HG03354 (cell line): Measurements from ENCODE around the gene MCUB.
A peak's percentile ranks its signal among the peaks of the same experiment; 100 is the strongest.

Experiments
- ATAC-seq: cut with Tn5 transposase; IDR thresholded peaks from one replicate; pipeline ENCODE4 v1.9.1; 2021; ENCODE audit warnings: mild to moderate bottlenecking; ENCODE audit not compliant: unreplicated experiment, poor library complexity, severe bottlenecking

Gene MCUB

DNA sequence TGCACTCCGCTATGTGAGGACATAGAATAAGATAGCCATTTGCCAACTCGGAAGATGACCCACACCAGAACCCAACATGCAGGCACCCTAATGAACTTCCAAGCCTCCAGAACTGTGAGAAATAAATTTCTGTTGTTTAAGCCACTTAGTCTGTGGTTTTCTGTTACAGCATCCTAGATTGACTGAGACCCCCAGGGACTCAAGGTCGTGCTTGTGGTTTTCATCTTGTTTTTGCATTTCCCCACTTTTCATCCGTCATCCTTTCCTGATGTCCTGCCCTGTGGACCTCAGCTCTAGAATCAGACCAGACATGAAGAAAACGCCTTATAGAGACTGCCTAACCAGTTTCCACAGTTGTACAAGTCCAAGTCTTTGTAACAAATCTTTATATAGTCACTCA lies 54.4 kb downstream of the MCUB start:
- no peak for ATAC-seq

DNA sequence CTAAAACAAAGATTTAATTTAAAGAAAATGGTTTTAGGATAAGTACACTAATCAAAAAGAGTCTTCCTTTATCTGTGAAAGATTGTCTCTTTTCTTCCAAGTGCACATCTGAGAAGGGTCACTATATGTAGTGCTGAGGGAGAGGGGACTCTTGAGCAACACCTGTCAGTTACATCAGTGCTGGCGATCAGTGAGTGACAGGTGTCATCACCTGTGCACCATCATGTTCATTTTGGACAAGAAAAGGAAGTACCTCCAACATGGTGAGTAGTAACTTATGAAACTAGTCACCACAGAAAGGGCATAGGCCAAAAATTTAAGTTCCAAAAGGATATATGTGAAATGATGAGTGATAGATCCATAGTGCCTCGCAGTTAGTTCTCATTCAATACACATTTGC lies 55.7 kb downstream of the MCUB start:
- no peak for ATAC-seq

DNA sequence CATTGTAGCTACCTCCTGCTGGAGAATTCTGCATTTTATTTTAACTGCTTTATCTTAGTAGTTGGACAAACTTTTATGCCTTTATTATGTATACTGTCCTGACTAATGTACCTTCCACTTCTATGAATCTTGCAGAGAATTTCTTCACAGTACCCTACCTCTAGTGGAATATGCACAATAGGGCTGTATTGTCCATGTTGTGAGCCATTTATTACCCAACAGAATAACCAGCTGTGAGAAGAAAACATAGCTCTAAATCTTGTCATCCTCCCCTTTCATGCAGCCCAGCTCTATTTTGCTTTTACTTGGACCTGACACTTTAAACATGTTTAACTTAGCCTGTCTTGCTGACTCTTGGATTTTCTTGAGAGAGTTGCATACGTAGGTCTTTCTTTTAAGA lies 56.2 kb downstream of the MCUB start:
- ATAC-seq: no peak

DNA sequence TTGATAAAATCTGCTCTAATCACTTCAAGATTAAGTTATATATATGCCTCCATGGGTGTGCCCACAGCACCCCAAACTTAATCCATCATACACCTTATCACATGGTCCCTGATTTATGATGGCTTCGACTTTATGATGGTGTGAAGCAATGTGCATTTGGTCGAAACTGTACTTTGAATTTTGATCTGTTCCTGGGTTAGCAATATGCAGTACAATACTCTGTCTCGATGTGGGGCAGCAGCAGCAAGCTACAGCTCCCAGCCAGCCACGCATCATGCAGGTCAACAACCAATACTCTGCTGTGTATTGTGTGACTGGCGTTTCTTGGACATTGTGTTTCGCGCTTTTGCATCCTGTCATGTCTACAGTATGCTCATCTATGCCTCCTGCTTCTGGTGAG lies 62.6 kb downstream of the MCUB start:
- ATAC-seq: no peak

DNA sequence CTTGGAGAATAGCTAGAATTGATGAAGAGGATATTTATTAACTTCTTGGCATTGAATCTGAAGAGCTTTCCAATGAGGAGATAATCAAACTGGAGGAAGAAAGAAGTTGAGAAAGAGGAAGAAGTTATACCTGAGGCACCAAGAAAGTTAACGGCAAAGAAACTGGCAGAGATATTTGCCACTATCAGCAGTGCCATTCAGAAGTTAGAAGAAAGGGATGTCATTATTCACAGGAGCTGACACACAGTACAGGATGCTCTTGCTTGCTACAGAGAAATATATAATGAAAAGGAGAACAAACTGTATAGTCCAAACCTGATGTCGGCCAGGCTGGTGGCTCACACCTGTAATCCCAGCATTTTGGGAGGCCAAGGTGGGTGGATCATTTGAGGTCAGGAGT lies 64.5 kb downstream of the MCUB start:
- ATAC-seq: no peak

DNA sequence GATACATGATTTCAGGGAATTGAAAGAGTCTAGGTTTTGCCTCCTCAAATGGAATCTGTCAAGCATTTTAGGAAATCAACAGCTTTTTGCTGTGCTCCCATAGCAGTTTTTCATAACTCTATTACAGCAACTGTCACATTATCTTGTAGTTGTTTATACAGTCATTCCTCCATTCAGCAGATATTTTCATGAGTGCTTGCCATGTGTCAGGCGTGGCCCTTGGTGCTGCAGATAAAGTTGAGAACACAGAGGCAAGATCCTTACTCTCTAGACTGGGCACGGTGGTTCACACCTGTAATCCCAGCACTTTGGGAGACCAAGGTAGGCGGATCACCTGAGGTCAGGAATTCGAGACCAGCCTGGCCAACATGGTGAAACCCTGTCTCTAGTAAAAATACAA lies 67.3 kb downstream of the MCUB start:
- no peak for ATAC-seq

DNA sequence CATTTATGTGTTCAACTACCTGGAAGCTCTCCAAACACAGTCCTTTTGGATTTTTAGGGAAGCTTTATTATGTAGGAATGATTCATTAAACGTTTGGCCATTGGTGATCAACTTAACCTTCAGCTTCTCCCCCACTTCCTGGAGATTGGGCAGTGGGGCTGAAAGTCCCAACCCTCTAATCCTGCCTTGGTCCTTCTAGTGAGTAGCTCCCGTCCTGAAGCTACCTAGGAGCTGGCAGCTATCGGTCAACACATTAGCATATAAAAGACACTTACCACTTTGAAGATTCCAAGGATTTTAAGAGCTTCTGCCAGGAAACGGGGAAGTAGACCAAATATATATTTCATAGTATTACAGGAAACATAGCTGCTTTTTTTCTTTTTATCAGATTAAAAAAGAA lies 69.7 kb downstream of the MCUB start:
- no peak for ATAC-seq

DNA sequence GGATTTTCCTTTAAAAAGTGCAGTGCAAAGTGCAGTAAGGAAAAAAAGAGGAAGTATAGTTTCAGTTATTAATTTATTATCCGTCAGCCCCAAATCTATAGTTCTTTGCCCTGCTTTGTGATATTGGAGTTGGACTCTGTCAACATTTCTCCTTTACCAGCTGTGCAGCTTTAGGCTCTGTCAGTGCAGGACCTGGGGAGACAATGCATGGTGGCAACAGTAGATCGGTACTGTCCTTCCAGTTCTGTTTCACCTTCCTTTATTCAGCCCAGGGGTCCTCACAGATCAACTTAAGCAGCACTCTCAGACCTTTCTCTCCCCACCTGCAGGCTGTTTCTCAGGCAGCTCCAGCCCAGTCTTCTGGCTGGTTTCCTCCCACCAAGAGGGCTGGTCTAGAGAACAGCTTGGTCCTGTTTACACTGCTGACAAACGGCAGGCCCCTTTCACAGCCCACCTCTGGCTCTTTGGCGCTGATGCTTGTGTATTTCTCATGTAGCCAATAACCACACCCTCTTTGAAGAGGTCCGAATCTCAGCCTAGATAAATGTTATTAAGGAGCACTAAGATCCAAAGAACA lies 71.6 kb downstream of the MCUB start:
- ATAC-seq: peak; percentile 54

DNA sequence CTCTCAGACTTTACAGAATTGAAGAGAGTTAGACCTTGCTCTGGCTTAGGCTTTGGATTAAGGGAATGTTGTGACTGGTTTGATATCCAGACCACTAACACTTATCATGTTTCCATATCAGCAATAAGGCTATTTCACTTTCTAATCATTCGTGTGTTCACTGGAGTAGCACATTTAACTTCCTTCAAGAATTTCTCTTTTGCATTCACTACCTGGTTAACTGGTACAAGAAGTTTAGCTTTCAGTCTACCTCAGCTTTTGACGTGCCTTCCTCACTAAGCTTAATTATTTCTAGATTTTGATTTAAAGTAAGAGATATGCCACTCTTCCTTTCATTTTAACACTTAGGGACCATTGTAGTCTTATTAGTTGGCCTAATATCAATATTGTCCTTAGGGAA lies 80.6 kb downstream of the MCUB start:
- no peak for ATAC-seq

DNA sequence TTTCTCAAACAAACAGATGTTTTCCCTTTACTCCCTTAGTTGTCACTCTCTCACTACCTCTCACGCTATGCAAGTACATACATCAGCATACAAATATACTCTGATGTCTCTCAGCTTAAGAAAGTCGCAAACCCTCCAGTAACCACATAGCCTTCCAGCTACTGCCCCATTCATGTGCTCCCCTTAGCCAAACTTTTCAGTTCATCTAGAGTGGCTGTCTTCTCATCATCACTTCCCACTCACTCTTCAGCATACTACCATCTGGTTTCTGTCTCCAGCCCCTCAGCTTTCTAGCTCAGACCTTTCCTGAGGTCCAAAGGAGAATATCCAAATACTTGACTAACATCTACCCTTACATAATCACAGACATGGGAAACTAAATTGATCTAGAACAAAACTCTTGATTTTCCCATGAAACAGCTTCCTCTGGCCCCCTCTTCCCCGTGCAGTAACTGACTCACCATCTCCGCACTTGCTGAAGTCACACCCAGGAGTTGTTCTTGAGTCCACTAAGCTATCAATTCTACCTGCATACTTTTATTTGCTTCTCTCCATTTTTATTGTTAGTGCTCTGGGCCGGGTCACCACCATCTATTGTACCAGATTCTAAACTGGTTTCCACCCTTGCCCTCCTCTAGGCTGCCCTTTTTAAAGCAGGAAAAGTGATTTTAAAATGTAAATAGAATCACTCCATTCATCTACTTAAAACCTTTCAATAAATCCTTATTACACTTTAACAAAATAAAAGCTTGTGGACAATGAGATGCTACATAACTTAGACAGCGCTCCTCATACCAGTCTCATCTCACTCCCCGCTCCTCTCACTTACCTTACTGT lies 86.0 kb downstream of the MCUB start:
- ATAC-seq: no peak

DNA sequence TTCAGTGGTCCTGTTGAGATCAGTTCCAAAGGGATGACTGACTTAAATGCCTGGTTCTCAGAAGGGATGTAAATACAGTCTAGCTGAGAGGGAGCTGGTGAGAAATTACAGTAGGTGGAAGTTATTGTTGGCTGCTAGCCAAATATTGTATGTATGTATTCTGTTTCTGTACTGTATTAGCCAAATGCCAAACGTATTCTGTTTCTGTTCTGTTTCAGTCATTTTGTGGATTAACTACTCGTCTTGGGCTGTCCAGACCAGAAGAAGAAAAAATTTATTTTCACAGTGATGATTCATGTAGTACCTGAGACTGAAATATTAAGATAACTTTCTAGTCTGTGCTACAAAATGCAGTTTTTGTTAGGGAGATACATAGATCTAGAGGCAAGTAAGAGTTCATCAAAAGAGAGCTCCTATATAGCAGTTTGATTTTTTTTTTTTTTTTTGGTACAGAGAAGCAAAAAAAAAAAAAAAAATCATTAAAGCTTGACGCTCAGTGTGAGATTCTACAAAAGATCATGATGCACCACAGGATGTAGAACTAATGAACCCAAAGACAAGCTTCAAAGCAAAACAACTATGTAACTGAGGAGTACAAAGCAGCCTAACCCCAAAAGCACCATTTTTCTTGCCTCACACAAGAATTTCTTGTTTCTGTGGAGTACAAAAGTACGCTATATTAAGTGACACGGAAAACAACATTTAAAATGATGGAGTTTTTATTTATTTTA lies 88.4 kb downstream of the MCUB start:
- ATAC-seq: peak; percentile 51

DNA sequence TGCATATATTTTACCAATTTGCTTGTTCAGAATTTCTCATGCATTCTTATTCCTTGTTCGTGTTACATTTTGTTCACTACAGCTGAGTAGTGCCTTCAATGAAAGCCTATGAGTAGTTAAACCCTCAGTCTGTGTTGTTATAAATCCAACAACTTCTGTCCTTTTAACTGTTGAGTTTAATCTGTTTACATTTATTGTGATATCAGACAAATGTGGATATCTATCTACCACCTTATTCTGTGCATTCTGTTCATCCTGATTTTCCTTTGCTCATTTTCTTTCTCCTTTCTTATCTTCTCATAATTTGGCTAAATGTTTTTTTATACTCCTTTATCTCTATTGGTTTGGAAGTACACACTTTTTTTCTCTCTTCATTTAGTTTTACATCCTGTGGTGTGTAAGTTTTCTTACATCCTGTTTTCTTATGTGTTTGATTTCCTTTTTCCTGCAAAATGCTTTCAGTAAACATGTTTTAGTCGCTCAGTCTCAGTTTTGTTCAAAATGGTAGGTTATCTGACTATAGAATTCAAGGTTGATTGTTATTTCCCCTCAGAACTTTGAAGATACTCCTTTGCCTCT lies 89.0 kb downstream of the MCUB start:
- ATAC-seq: no peak

DNA sequence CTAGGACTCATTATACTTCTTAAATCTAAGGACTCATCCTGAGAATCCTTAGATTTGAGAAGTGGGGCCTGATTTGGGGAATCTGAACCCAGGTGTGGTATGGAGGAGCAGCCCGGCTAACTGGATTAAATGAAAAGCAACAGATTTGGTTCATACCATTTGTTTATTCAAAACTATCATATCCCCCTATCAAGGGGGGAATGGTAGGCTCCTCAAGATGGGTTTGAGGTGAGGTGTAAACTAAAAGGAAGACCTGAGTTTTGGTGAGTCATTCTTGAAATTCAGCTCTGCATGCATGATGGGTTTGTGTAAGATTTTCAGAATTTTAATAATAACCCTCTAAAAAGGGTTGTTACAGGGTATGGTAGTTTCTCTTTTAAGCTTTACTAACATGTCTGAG lies 89.8 kb downstream of the MCUB start:
- peak; percentile 93 for ATAC-seq

DNA sequence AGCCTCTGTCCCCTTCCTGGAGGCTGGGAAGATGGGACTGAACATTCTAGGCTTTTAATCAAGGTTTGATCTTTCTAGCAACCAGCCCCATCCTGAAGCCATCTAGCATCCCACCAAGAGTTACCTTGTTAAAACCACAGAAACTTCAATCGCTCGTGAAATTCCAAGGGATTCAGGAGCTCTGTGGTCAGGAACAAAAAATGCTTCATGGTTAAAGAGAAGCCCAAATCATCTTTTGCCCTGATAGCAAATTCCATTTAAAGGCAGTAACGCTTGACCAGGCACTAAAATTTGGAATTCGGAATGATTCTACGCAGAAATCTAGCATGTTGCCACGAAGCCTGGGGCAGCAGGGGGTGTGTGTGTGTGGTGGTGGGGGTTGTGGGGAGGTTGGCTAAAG lies 95.3 kb downstream of the MCUB start:
- no peak for ATAC-seq

DNA sequence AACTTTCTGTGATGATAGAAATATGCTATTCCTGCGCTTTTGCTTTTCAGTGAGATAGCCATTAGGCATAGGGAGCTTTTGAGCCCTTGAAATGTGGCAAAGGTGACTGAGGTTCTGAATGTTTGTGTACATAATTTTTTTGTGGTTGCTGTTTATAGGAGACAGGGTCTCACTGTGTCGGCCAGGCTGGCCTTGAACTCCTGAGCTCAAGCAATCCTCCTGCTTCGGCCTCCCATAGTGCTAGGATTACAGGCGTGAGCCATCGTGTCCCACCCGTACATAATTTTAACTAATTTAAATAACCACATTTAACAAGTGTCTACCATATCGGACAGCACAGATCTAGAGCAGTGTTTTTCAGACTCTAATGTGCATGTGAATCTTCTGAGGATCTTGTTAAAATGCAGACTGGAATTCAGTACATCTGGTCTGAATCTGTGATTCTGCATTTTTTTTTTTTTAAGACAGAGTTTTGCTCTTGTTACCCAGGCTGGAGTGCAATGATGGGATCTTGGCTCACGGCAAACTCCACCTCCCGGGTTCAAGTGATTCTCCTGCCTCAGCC lies 97.9 kb downstream of the MCUB start:
- ATAC-seq: no peak

DNA sequence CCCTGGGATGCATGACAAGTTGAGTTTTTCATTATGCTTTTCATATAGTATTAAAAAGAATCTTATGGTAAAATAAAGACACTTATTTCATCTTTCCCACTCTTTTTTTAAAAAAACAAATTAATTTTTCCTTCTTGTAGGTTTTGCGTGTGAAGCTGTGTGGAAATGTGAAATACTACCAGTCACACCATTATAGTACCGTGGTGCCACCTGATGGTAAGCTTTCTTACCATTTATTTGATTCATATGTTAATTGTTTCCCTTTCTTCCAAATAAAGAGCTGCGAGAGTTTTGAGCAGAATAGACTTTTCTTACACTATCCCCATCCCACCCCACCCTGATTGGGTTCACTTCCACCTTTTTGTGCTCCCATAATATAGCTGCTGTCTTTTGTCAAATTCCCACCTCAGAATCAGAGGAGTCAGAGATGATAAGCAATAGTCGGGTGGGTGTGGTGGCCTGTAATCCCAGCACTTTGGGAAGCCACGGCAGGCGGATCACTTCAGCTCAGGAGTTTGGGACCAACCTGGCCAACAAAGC lies 98.9 kb downstream of the MCUB start:
- no peak for ATAC-seq

DNA sequence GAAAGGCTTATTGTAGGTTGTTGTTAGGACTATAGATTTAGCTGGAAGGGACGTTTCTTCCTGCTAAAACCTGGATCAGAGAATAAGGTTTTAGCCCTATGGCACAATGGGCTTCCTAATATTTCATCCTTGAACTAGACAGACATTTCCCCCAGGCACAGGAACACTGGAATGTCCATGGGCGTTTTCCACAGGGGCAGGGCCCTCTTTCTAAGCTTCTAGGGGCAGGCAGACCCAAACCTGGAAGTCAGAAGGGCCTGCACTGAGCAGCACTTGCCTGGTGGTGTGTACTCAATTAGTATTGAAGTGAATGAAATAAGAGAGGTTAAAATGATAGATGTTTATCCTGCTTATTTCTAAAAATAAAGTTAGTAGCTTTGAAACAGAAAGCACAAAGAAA lies 102.1 kb downstream of the MCUB start:
- no peak for ATAC-seq

DNA sequence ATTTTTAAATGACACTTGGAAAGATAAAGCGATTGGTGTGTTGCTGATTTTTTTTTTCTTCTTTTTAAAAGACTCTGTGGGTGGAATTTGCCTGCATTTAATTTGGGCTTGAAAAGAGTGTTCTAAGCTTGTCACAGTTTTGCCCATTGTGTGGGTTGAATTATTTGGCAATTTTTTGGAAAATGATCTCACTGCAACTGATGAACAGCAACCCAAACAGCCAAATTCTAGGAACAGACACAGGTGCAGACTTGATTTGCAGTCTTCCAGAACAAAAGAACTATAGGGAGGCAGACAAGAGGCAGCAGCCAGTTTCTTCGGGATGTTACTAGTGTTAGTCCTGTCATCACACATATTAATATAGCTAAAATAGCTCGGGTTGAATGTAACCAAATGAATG lies 102.7 kb downstream of the MCUB start:
- no peak for ATAC-seq

DNA sequence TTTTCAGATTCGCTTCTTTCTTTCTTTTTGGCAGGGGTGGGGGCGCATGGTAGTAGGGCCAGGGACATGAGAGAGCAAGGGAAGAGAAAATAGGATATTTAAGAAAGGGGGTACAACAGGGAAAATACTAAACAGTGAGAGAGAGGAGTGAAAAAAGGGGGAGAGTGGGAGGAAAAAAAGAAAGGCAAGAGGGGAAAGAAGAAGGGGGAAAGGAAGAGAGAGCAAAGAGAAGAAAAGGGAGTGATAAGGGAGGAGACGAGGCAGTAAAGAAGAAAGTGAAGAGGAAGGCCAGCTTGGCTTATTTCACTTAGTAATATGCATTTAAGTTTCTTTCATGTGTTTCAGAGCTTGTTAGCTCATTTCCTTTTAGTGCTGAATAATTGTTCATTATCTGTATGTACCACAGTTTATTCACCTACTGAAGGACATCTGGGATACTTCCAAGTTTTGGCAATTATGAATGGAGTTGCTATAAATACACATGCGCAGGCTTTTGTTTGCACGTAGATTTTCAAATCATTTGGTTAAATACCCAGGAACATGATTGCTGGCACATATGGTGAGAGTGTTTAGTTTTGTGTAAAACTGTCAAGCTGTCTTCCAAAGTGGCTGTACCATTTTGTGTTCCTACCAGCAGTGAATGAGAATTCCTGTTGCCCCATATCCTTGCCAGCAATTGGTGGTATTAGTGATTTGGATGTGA lies 105.9 kb downstream of the MCUB start:
- no peak for ATAC-seq

DNA sequence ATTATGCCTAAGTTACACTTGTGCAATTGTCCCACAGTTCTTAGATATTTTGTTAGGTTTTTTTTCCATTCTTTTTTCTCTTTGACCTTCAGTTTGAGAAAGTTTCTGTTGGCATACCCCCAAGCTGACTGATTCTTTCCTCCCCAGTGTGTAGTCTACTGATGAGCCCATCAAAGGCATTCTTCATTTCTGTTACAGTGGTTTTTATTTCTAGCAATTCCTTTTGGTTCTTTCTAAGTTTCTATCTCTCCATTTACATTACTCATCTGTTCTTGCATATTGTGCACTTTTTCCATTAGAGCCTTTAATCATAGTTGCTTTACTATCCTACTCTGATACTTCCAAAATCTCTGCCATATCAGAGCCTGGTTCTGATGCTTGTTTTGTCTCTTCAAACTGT lies 111.3 kb downstream of the MCUB start:
- ATAC-seq: no peak
